Colonic mucosa (tissue), 4 donors: ENCODE measurements around the gene PFN2. TPM values are rescaled to one million over a fixed set of nuclear protein-coding genes. Genes with fewer than 3 reads are reported as not detected.

Source experiments
- DNase-seq: peaks from one replicate; pipeline ENCODE4 v3.0.0-alpha.2; 2020
- H3K27ac ChIP-seq: fragments of 200-600 bp; one replicate; pipeline ENCODE4 v1.8.0; 2021
- H3K27me3 ChIP-seq: fragments of 200-600 bp; one replicate; pipeline ENCODE4 v1.8.0; 2021
- H3K36me3 ChIP-seq: fragments of 200-600 bp; one replicate; pipeline ENCODE4 v1.8.0; 2021
- H3K4me1 ChIP-seq: fragments of 200-600 bp; one replicate; pipeline ENCODE4 v1.8.0; 2021; ENCODE audit warnings: mild to moderate bottlenecking
- H3K4me3 ChIP-seq: fragments of 200-600 bp; one replicate; pipeline ENCODE4 v1.8.0; 2021
- H3K9ac ChIP-seq, 2 donors: one replicate each; pipeline ENCODE4 v1.7.0; 2013; ENCODE audit warnings: control low read depth in 2 of 2, low read depth in 2 of 2, low read length in 2 of 2
- H3K9me3 ChIP-seq: fragments of 200-600 bp; one replicate; pipeline ENCODE4 v1.8.0; 2021
- CTCF ChIP-seq: fragments of 200-600 bp; IDR thresholded peaks from one replicate; pipeline ENCODE4 v1.8.0; 2022; ENCODE audit warnings: antibody characterized with exemption, mild to moderate bottlenecking
- intact Hi-C: fragments of 100-400 bp; cut with DNase I; formaldehyde crosslinking; loops from one replicate; pipeline ENCODE4 v1.14.1; 2022
- total RNA-seq, 2 donors: library from RNA; stranded (reverse); fragmentation: NEBNext Ultra II Directional in 1 of 2; extraction: Animal tissue kit (Norgen Biotek cat#: 25700) in 1 of 2; gene quantifications; one replicate each; pipeline ENCODE4 v1.2.1, GENCODE V29; 2021
- donor health status: healthy.
- donor health status: DM: no; HTN: no; CAD: no.
- donor health status: DM: no; HTN: no; CAD: no.

PFN2 gene
- total RNA-seq, 2 donors from 2014 or later, result 35.7 to 40.3 TPM

GRCh38 chr3:149965278-149965677 lies 5.4 kb downstream of the PFN2 start:
- no peaks in the 10 kb centered on the region for H3K27me3 ChIP-seq
- TF ChIP-seq CTCF, result no peak
- no peak overlapping the region for H3K4me3 ChIP-seq
- H3K9me3 ChIP-seq, result no peaks in the 10 kb centered on the region
- no peak overlapping the region for H3K9ac ChIP-seq
- H3K4me1 ChIP-seq, result no peaks in the 10 kb centered on the region
- H3K36me3 ChIP-seq, result no peaks in the 10 kb centered on the region
- DNase-seq, result no peak
- H3K27ac ChIP-seq, result no peak overlapping the region
- intact Hi-C loops, result loop anchor here (5.0 kb wide), 1 partner anchor 257 kb away; no protein-coding TSS in a partner anchor

- Histone ChIP-seq H3K36me3 (no peaks in the 10 kb centered on the region), H3K9ac (no peak overlapping the region), H3K27ac (no peak overlapping the region), H3K4me3 (no peak overlapping the region), H3K4me1 (no peaks in the 10 kb centered on the region), H3K9me3 (no peaks in the 10 kb centered on the region), H3K27me3 (no peaks in the 10 kb centered on the region)
- no peak for TF ChIP-seq CTCF
- no peak for DNase-seq
- intact Hi-C loops, result no loop called here
Observed at GRCh38 chr3:149964291-149964690, 6.4 kb downstream of the PFN2 start.

GRCh38 chr3:149963485-149963884 lies 7.2 kb downstream of the PFN2 start:
- H3K27ac ChIP-seq, result no peak overlapping the region
- H3K4me3 ChIP-seq, result no peak overlapping the region
- no peak for DNase-seq
- H3K36me3 ChIP-seq, result no peaks in the 10 kb centered on the region
- no peaks in the 10 kb centered on the region for H3K9me3 ChIP-seq
- TF ChIP-seq CTCF, result no peak
- no peaks in the 10 kb centered on the region for H3K4me1 ChIP-seq
- H3K9ac ChIP-seq, result no peak overlapping the region
- intact Hi-C loops, result no loop called here
- no peaks in the 10 kb centered on the region for H3K27me3 ChIP-seq

- Histone ChIP-seq H3K4me3 (no peak overlapping the region), H3K27ac (no peak overlapping the region), H3K4me1 (no peaks in the 10 kb centered on the region), H3K9ac (no peak overlapping the region), H3K27me3 (no peaks in the 10 kb centered on the region), H3K36me3 (no peaks in the 10 kb centered on the region), H3K9me3 (no peaks in the 10 kb centered on the region)
- intact Hi-C loops, result no loop called here
- DNase-seq, result no peak
- TF ChIP-seq CTCF, result no peak
Observed at GRCh38 chr3:149959443-149959842, 11.3 kb downstream of the PFN2 start.

- Histone ChIP-seq H3K27ac (no peak overlapping the region), H3K36me3 (no peaks in the 10 kb centered on the region), H3K4me1 (no peaks in the 10 kb centered on the region), H3K9ac (no peak overlapping the region), H3K4me3 (no peak overlapping the region), H3K27me3 (no peaks in the 10 kb centered on the region), H3K9me3 (no peaks in the 10 kb centered on the region)
- TF ChIP-seq CTCF, result no peak
- intact Hi-C loops, result no loop called here
- no peak for DNase-seq
Observed at GRCh38 chr3:149958171-149958796, 12.4 kb downstream of the PFN2 start.
